H1 (cell line): ENCODE results near the gene KCNH1. TPM values are rescaled to one million over a fixed set of nuclear protein-coding genes. Genes with fewer than 3 reads are reported as not detected.

Source experiments
- BCL11A ChIP-seq, 2 experiments: IDR thresholded peaks; one replicate each; pipeline ENCODE4 v1.6.1; 2011; ENCODE audit warnings: low read depth in 2 of 2, low read length in 2 of 2, mild to moderate bottlenecking in 2 of 2
- EP300 ChIP-seq, 2 experiments: IDR thresholded peaks; 1 replicate in 1 of 2; 2 replicates in 1 of 2; pipeline ENCODE4 v1.6.1; 2011 to 2012; ENCODE audit warnings: low read depth in 2 of 2, low read length in 2 of 2, mild to moderate bottlenecking in 2 of 2, borderline replicate concordance in 1 of 2, inconsistent platforms in 1 of 2, moderate library complexity in 1 of 2
- POLR2AphosphoS5 ChIP-seq: IDR thresholded peaks from 2 replicates; pipeline ENCODE4 v1.6.1; 2011; ENCODE audit warnings: low read depth, low read length
- RNF2 ChIP-seq: fragments of 200-900, 300-1000 bp; sonication (generic); IDR thresholded peaks from 2 replicates; pipeline ENCODE4 v1.7.1; 2016; ENCODE audit warnings: borderline replicate concordance, low read depth, mild to moderate bottlenecking, antibody characterized with exemption, low read length; ENCODE audit not compliant: poor library complexity, severe bottlenecking; ENCODE audit errors: missing control alignments
- polyA plus RNA-seq, 7 experiments: library from polyadenylated mRNA; depleted of rRNA in 3 of 7; stranded (reverse) in 5 of 7; unstranded in 2 of 7; fragments of >200 nt in 5 of 7; fragments of 200-250 nt in 2 of 7; gene quantifications; 1 replicate in 5 of 7; 2 replicates in 1 of 7; 4 replicates in 1 of 7; pipeline versions ENCODE4 v1.2.1 to v1.2.3, GENCODE V29; 2011 to 2013; ENCODE audit warnings: missing spikeins in 2 of 7, mixed read lengths in 2 of 7
- total RNA-seq: library from RNA; stranded (reverse); fragmentation: NEBNext Ultra II Directional; extraction: Animal tissue kit (Norgen Biotek cat#: 25700); gene quantifications from 2 replicates; pipeline ENCODE4 v1.2.1, GENCODE V29; 2021

KCNH1 gene
- total and polyA plus RNA-seq, 2 of the 8 experiments (the other 6 are each of a cell fraction or from before 2014, with no cell fraction given) = 0.27 to 0.34 TPM

DNA sequence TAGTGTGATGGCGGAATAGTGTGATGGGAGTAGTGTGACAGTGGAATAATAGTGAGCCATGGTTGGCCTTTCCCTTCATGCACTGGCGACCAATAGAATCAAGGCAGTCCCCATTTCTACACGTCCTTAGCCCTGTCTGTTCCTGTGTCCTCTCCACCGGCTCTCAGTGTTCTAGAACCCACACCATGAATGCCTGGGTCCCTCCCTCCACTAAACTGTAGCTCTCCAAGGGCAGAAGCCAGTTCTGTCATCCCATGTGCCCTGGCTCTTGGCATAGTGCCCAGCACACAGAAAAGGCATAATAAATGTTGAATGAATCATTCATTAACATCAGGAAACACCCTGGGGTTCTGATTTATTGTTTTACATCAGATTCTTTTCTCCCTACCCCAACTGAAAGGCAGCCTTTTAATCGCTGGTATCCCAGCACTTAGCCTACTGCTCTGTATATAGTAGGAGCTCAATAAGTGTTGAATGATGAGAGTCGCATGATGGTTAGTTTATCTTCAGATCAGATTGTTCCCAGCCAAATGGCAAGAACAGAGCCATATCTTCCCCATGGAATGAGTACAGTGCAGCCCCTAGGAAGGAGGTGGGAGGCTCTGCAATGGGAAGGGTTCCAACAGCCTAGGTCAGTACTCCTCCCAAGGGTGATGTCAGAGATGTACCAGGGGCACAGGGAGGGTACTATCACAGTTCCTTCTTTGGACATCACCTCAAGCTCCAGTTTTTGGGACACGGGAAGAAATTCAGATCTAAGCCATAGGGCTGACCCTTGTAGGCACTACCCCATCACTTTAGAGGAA is 479.6 kb downstream of the KCNH1 start (continued):
- no peak for TF ChIP-seq RNF2
- TF ChIP-seq EP300 (IDR thresholded peaks at IDR 0.05; ENCODE audit: borderline replicate concordance in 1 of 2, low read depth in 2 of 2, low read length in 2 of 2) = no peak
- no peak for TF ChIP-seq BCL11A (IDR thresholded peaks at IDR 0.05; ENCODE audit: low read depth in 2 of 2, low read length in 2 of 2)
- TF ChIP-seq POLR2AphosphoS5 = no peak
